WTC11 (cell line): ENCODE results near the gene CELA2A. TPM values are rescaled to one million over a fixed set of nuclear protein-coding genes. Genes with fewer than 3 reads are reported as not detected.
"Not testable (repeated sequence)": the region's sequence is repeated elsewhere in the genome, so short reads cannot be mapped to it uniquely, and the experiment has no call there.

Source experiments
- ATAC-seq: fragments of 200-7000 bp; cut with Tn5 transposase; 2 replicates; pipeline ENCODE4 v1.10.0; 2021; ENCODE audit warnings: mild to moderate bottlenecking, moderate library complexity
- CTCF ChIA-PET: fragments of 300-600 bp; sonication (Branson Sonifier 250); formaldehyde crosslinking; loops from one replicate; lab custom pipeline; 2021; ENCODE audit warnings: antibody characterized with exemption; lab: Charles Lee
- POLR2A ChIA-PET: fragments of 350-600 bp; sonication (Branson Sonifier 250); formaldehyde crosslinking; loops from one replicate; lab custom pipeline; 2021; ENCODE audit warnings: antibody characterized with exemption; lab: Charles Lee
- DNase-seq: peaks from one replicate; pipeline ENCODE4 v3.0.0; 2021; ENCODE audit warnings: low spot score
- H3K27ac Mint-ChIP-seq: 2 replicates; pipeline ENCODE4 v1.8.0; 2021; ENCODE audit warnings: mixed read lengths
- H3K27me3 Mint-ChIP-seq: 2 replicates; pipeline ENCODE4 v1.8.0; 2021; ENCODE audit warnings: low read depth, mild to moderate bottlenecking, moderate library complexity, mixed read lengths
- H3K36me3 Mint-ChIP-seq: 2 replicates; pipeline ENCODE4 v1.8.0; 2021; ENCODE audit warnings: mixed read lengths
- H3K4me1 Mint-ChIP-seq: 2 replicates; pipeline ENCODE4 v1.8.0; 2022; ENCODE audit warnings: mixed read lengths
- H3K4me3 Mint-ChIP-seq: 2 replicates; pipeline ENCODE4 v1.8.0; 2021; ENCODE audit warnings: mild to moderate bottlenecking, moderate library complexity, mixed read lengths
- H3K9me3 Mint-ChIP-seq: 2 replicates; pipeline ENCODE4 v1.8.0; 2021; ENCODE audit warnings: mixed read lengths
- ATF1 ChIP-seq: sonication (generic); formaldehyde crosslinking; IDR thresholded peaks from 2 replicates; pipeline ENCODE4 v1.8.1; 2023; ENCODE audit warnings: mild to moderate bottlenecking, moderate library complexity, missing genetic modification reagents
- CREM ChIP-seq: sonication (generic); formaldehyde crosslinking; IDR thresholded peaks from 2 replicates; pipeline ENCODE4 v1.8.1; 2022; ENCODE audit warnings: mild to moderate bottlenecking, missing genetic modification reagents, moderate library complexity
- FOXP1 ChIP-seq: sonication (generic); formaldehyde crosslinking; IDR thresholded peaks from 2 replicates; pipeline ENCODE4 v1.8.0; 2022; ENCODE audit warnings: missing genetic modification reagents, mild to moderate bottlenecking, moderate library complexity, borderline replicate concordance
- NFATC4 ChIP-seq: fragments of 250-450 bp; sonication (Bioruptor Pico); IDR thresholded peaks from 2 replicates; pipeline ENCODE4 v1.9.0; 2021; ENCODE audit warnings: mild to moderate bottlenecking
- NR2C2 ChIP-seq: sonication (generic); formaldehyde crosslinking; IDR thresholded peaks from 2 replicates; pipeline ENCODE4 v1.8.0; 2022; ENCODE audit warnings: mild to moderate bottlenecking, missing genetic modification reagents
- PRRX2 ChIP-seq: fragments of 250-450 bp; sonication (Bioruptor Pico); IDR thresholded peaks from 2 replicates; pipeline ENCODE4 v1.8.0; 2021; ENCODE audit warnings: mild to moderate bottlenecking
- RORB ChIP-seq: fragments of 250-450 bp; sonication (Bioruptor Pico); IDR thresholded peaks from 2 replicates; pipeline ENCODE4 v1.9.0; 2021; ENCODE audit warnings: mild to moderate bottlenecking
- SMAD3 ChIP-seq: sonication (generic); formaldehyde crosslinking; IDR thresholded peaks from 2 replicates; pipeline ENCODE4 v1.8.0; 2022; ENCODE audit warnings: missing genetic modification reagents, mild to moderate bottlenecking, borderline replicate concordance
- SMAD4 ChIP-seq: sonication (generic); formaldehyde crosslinking; IDR thresholded peaks from 2 replicates; pipeline ENCODE4 v1.8.0; 2022; ENCODE audit warnings: mild to moderate bottlenecking, missing genetic modification reagents
- STAT6 ChIP-seq: sonication (generic); formaldehyde crosslinking; conservative IDR thresholded peaks from 2 replicates; pipeline ENCODE4 v1.8.1; 2023; ENCODE audit warnings: mild to moderate bottlenecking, low read depth, missing genetic modification reagents, moderate library complexity
- TEAD4 ChIP-seq: sonication (generic); formaldehyde crosslinking; IDR thresholded peaks from 2 replicates; pipeline ENCODE4 v1.8.0; 2022; ENCODE audit warnings: mild to moderate bottlenecking, missing genetic modification reagents
- USF1 ChIP-seq: sonication (generic); formaldehyde crosslinking; IDR thresholded peaks from 2 replicates; pipeline ENCODE4 v1.8.0; 2022; ENCODE audit warnings: mild to moderate bottlenecking, missing genetic modification reagents
- ZNF138 ChIP-seq: sonication (generic); formaldehyde crosslinking; conservative IDR thresholded peaks from 2 replicates; pipeline ENCODE4 v1.8.1; 2022; ENCODE audit warnings: mild to moderate bottlenecking, moderate library complexity, missing genetic modification reagents
- ZNF423 ChIP-seq: fragments of 250-450 bp; sonication (Bioruptor Pico); IDR thresholded peaks from 2 replicates; pipeline ENCODE4 v2.1.2; 2022; ENCODE audit warnings: mild to moderate bottlenecking, moderate library complexity
- ZNF671 ChIP-seq: fragments of 250-450 bp; sonication (Bioruptor Pico); IDR thresholded peaks from 2 replicates; pipeline ENCODE4 v1.8.0; 2021; ENCODE audit warnings: mild to moderate bottlenecking
- ZSCAN18 ChIP-seq: fragments of 250-450 bp; sonication (Bioruptor Pico); IDR thresholded peaks from 2 replicates; pipeline ENCODE4 v2.1.2; 2022; ENCODE audit warnings: mild to moderate bottlenecking, moderate library complexity
- total RNA-seq: library from RNA; stranded (reverse); gene quantifications from 3 replicates; pipeline ENCODE4 v1.2.3, GENCODE V29; 2021

The CELA2A gene
- total RNA-seq, 1 experiment from 2014 or later, result 0.83 TPM

DNA sequence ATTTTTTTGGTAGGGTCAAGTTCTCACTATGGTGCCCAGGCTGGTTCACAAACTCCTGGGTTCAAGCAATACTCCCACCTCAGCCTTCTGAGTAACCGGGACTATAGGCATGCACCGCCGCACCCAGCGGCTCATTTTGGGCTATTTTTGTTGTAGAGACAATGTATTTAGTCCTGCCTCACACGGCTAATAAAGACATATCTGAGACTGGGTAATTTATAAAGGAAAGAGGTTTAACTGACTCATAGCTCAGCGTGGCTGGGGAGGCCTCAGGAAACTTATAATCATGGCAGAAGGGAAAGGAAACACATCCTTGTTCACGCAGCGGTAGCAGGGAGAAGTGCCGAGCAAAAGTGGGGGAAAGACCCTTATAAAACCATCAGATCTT is 4.2 kb downstream of the CELA2A start (continued):
- no peak for TF ChIP-seq USF1 (CRISPR knock-in tag)
- no peak for TF ChIP-seq ZNF138 (CRISPR knock-in tag)
- TF ChIP-seq CREM (CRISPR knock-in tag), result no peak
- TF ChIP-seq ZNF671, result no peak

DNA sequence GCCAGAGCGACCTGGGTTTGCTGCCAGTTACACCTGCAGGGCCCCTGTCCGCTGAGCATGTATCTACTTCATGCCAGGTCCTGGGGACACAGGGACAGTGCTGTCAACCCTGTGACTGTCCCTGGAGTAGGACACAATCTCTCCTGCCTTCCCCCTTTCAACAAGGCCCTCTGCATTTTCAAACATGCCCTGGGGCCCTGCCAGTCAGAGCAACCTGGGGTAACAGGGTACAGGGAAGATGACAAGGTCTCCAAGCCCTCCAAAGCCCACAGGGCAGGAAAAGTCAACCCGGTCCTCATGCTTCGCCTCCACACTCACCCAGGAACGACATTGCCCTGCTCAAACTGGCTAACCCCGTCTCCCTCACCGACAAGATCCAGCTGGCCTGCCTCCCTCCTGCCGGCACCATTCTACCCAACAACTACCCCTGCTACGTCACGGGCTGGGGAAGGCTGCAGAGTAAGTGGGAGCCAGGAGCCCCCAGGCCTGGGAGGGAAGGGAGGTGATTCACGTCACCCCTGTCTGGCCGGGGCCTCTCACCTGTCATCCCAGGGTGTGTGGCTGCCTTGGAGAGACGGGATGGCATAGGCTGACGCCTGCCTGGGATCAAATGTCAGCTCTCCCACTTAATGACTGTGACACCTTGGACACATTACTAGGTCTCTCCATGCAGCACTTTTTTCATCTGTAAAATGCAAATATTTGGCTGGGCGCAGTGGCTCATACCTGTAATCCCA is 6.7 kb downstream of the CELA2A start:
- H3K27ac Mint-ChIP-seq, H3K4me3 Mint-ChIP-seq, H3K9me3 Mint-ChIP-seq, POLR2A ChIA-PET, H3K27me3 Mint-ChIP-seq, H3K36me3 Mint-ChIP-seq, H3K4me1 Mint-ChIP-seq, CTCF ChIA-PET, ATAC-seq, DNase-seq: not testable (repeated sequence)

DNA sequence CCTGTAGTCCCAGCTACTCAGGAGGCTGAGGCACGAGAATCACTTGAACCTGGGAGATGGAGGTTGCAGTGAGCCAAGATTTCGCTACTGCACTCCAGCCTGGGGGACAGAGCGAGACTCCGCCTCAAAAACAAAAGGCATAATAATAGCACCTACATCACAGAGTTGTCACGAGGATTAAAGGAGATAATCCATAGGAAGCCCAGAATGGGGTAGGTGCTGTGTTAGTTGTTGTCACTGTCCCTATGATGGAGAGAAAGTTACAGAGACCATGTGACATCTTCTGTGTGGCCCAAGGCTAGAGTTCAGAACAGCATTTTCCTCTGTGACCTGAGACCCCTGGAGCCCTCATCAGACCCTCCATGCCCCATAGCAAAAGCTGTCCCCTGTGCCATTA is 7.4 kb downstream of the CELA2A start:
- ATAC-seq, H3K4me3 Mint-ChIP-seq, H3K9me3 Mint-ChIP-seq, DNase-seq, CTCF ChIA-PET, H3K27me3 Mint-ChIP-seq, POLR2A ChIA-PET, H3K4me1 Mint-ChIP-seq, H3K36me3 Mint-ChIP-seq, H3K27ac Mint-ChIP-seq: not testable (repeated sequence)

GRCh38 chr1:15465674-15466073 is 9.1 kb downstream of the CELA2A start:
- Mint-ChIP-seq H3K27me3 (no peaks in the 10 kb centered on the region), H3K4me3 (no peak overlapping the region), H3K4me1 (no peaks in the 10 kb centered on the region), H3K27ac (no peak overlapping the region), H3K36me3 (no peaks in the 10 kb centered on the region), H3K9me3 (no peaks in the 10 kb centered on the region)
- CTCF ChIA-PET, result no interaction called here
- no peak for DNase-seq
- TF ChIP-seq NFATC4 (CRISPR knock-in tag) (no peak), ZNF138 (CRISPR knock-in tag) (no peak), ZSCAN18 (CRISPR knock-in tag) (no peak), FOXP1 (CRISPR knock-in tag) (no peak)
- POLR2A ChIA-PET, result no interaction called here
- no peak for ATAC-seq

DNA sequence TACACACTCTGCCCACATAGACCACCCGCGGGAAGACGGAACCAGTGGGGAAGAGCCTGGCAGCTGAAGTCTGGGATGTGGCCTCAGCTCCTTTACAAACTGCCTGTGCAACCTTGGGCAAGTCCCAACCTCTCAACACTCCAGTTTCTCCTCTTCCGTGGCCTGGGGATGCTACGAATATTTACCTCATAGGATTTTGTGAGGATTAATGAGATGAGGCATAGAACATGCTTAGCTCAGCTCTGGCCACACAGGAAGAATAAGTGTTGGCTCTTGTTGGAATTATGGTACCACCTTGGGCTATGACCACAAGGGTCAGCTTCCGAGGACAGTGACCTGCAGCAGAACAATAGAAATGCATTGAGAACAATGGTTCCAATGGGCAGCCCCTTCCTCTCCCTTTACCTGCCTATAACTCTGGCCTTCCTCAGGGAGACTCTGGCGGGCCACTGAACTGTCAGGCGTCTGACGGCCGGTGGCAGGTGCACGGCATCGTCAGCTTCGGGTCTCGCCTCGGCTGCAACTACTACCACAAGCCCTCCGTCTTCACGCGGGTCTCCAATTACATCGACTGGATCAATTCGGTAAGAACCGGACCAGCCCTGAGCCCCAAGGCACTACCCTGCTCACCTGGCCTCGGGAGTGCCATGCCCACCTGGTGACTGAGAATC is 10.6 kb downstream of the CELA2A start:
- H3K36me3 Mint-ChIP-seq, H3K9me3 Mint-ChIP-seq, POLR2A ChIA-PET, ATAC-seq, CTCF ChIA-PET, H3K27me3 Mint-ChIP-seq, H3K4me3 Mint-ChIP-seq, H3K4me1 Mint-ChIP-seq: not testable (repeated sequence)
- H3K27ac Mint-ChIP-seq, result peak overlapping the region; percentile 45; the same call in 1 of the 2 replicates
- peak; percentile 27 for DNase-seq

- peaks cover 4% of the 10 kb centered on the region; the same call in 1 of the 2 replicates for H3K27me3 Mint-ChIP-seq
- no peaks in the 10 kb centered on the region for H3K9me3 Mint-ChIP-seq
- ChIA-PET POLR2A (no interaction called here), CTCF (no interaction called here)
- no peak overlapping the region for H3K27ac Mint-ChIP-seq
- ATAC-seq (no peak), DNase-seq (no peak)
- no peaks in the 10 kb centered on the region for H3K4me1 Mint-ChIP-seq
- H3K36me3 Mint-ChIP-seq, result no peaks in the 10 kb centered on the region
- H3K4me3 Mint-ChIP-seq, result no peak overlapping the region
- TF ChIP-seq RORB (CRISPR knock-in tag) (no peak), TEAD4 (CRISPR knock-in tag) (no peak), ZNF671 (no peak), PRRX2 (no peak), SMAD4 (no peak), ZSCAN18 (CRISPR knock-in tag) (no peak), NR2C2 (CRISPR knock-in tag) (no peak), STAT6 (CRISPR knock-in tag) (no peak), SMAD3 (CRISPR knock-in tag) (no peak), ZNF423 (no peak), ATF1 (CRISPR knock-in tag) (no peak)
Measured at GRCh38 chr1:15468145-15468544, 11.6 kb downstream of the CELA2A start.
